B cell (primary cell): ENCODE measurements around the gene SALL1. TPM values are rescaled to one million over a fixed set of nuclear protein-coding genes. Genes with fewer than 3 reads are reported as not detected.

ENCODE experiments used
- ATAC-seq: fragments of 200-7000 bp; cut with Tn5 transposase; one replicate; pipeline ENCODE4 v1.10.0; 2021; ENCODE audit warnings: low read depth, mild to moderate bottlenecking, moderate number of reproducible peaks, moderate library complexity
- CTCF ChIA-PET: fragments of 350-600 bp; sonication (Branson Sonifier 250); formaldehyde crosslinking; loops from one replicate; lab custom pipeline; 2021; ENCODE audit warnings: antibody characterized with exemption, inconsistent platforms; lab: Charles Lee
- POLR2A ChIA-PET: fragments of 350-600 bp; sonication (Branson Sonifier 250); formaldehyde crosslinking; loops from one replicate; lab custom pipeline; 2021; ENCODE audit warnings: antibody characterized with exemption; lab: Charles Lee
- DNase-seq: peaks from one replicate; pipeline ENCODE4 v3.0.0; 2013
- H2AFZ ChIP-seq: 2 replicates; pipeline ENCODE4 v1.6.1; 2012; ENCODE audit warnings: mild to moderate bottlenecking, low read depth, low read length; ENCODE audit not compliant: insufficient read depth, poor library complexity, severe bottlenecking
- H3K27ac ChIP-seq, 2 donors: 1 replicate in 1 of 2; 2 replicates in 1 of 2; pipeline ENCODE4 v1.5.1; 2012 to 2013; ENCODE audit warnings: low read length in 2 of 2, mild to moderate bottlenecking in 2 of 2, moderate library complexity in 1 of 2
- H3K27me3 ChIP-seq, 4 experiments: fragments of 200-600 bp in 1 of 4; sonication (generic) in 1 of 4; replicated peaks in 1 of 4; 1 replicate in 2 of 4; 2 replicates in 2 of 4; pipeline versions ENCODE4 v1.6.1 to v1.7.0; 2013 to 2016; ENCODE audit warnings: low read length in 3 of 4, mild to moderate bottlenecking in 2 of 4, mixed read lengths in 1 of 4, moderate library complexity in 1 of 4; ENCODE audit not compliant: insufficient read depth in 4 of 4, control insufficient read depth in 3 of 4; ENCODE audit errors: control extremely low read depth in 1 of 4
- H3K36me3 ChIP-seq, 2 experiments: replicated peaks in 1 of 2; 1 replicate in 1 of 2; 2 replicates in 1 of 2; pipeline versions ENCODE4 v1.6.1 to v1.7.1; 2013; ENCODE audit warnings: low read length in 1 of 2; ENCODE audit not compliant: insufficient read depth in 2 of 2, control insufficient read depth in 1 of 2; ENCODE audit errors: control extremely low read depth in 1 of 2, extremely low read depth in 1 of 2
- H3K4me1 ChIP-seq, 2 donors: fragments of 200-600 bp in 1 of 2; sonication (generic) in 1 of 2; 1 replicate in 1 of 2; 2 replicates in 1 of 2; pipeline versions ENCODE4 v1.5.1 to v1.6.1; 2013 to 2017; ENCODE audit warnings: low read length in 2 of 2; ENCODE audit not compliant: control insufficient read depth in 2 of 2, insufficient read depth in 2 of 2
- H3K4me2 ChIP-seq: replicated peaks from 2 replicates; pipeline ENCODE3; 2012; ENCODE audit warnings: mild to moderate bottlenecking, low read depth, low read length; ENCODE audit not compliant: poor library complexity, severe bottlenecking
- H3K4me3 ChIP-seq, 5 experiments: fragments of 200-600 bp in 1 of 5; sonication (generic) in 1 of 5; 1 replicate in 3 of 5; 2 replicates in 2 of 5; pipeline versions ENCODE4 v1.5.1 to v1.7.0; 2011 to 2016; ENCODE audit warnings: low read length in 4 of 5, mild to moderate bottlenecking in 4 of 5, low read depth in 2 of 5, control low read depth in 1 of 5, moderate library complexity in 1 of 5; ENCODE audit not compliant: insufficient read depth in 1 of 5; ENCODE audit errors: control extremely low read depth in 1 of 5, extremely low read depth in 1 of 5
- H3K79me2 ChIP-seq: fragments of 200-600 bp; sonication (generic); one replicate; pipeline ENCODE4 v1.6.0; 2016; ENCODE audit warnings: low read length; ENCODE audit not compliant: control insufficient read depth, insufficient read depth
- H3K9ac ChIP-seq: fragments of 200-600 bp; sonication (generic); 2 replicates; pipeline ENCODE4 v1.6.1; 2017; ENCODE audit warnings: mild to moderate bottlenecking, low read length, moderate library complexity
- H3K9me3 ChIP-seq, 3 donors: one replicate each; pipeline versions ENCODE4 v1.6.1 to v1.7.1; 2013; ENCODE audit warnings: low read length in 2 of 3; ENCODE audit not compliant: control insufficient read depth in 2 of 3, insufficient read depth in 1 of 3; ENCODE audit errors: control extremely low read depth in 1 of 3
- H4K20me1 ChIP-seq: 2 replicates; pipeline ENCODE4 v1.6.0; 2012; ENCODE audit warnings: mild to moderate bottlenecking, low read length; ENCODE audit not compliant: insufficient read depth, control insufficient read depth, poor library complexity, severe bottlenecking
- H3K27ac Mint-ChIP-seq: one replicate; pipeline ENCODE4 v1.8.0; 2021; ENCODE audit warnings: mixed read lengths
- H3K27me3 Mint-ChIP-seq: one replicate; pipeline ENCODE4 v1.8.0; 2021; ENCODE audit warnings: mixed read lengths
- H3K4me1 Mint-ChIP-seq: one replicate; pipeline ENCODE4 v1.8.0; 2021; ENCODE audit warnings: mixed read lengths
- H3K4me3 Mint-ChIP-seq: one replicate; pipeline ENCODE4 v1.8.0; 2021; ENCODE audit warnings: mixed read lengths
- H3K9me3 Mint-ChIP-seq: one replicate; pipeline ENCODE4 v1.8.0; 2022; ENCODE audit warnings: mixed read lengths; ENCODE audit not compliant: insufficient read depth
- CTCF ChIP-seq: fragments of 200-600 bp; IDR thresholded peaks from one replicate; pipeline ENCODE4 v1.8.0; 2022; ENCODE audit warnings: antibody characterized with exemption, mild to moderate bottlenecking
- EZH2 ChIP-seq: IDR thresholded peaks from 2 replicates; pipeline ENCODE4 v1.6.1; 2012; ENCODE audit warnings: borderline replicate concordance, low read depth, mild to moderate bottlenecking, moderate library complexity, low read length; ENCODE audit not compliant: insufficient read depth, poor library complexity, severe bottlenecking
- WGBS: methylation state at CpG from one replicate; pipeline ENCODE4 v1.1.5; 2013; ENCODE audit warnings: missing lambda C conversion rate; ENCODE audit not compliant: insufficient coverage; 5-methylcytosine and 5-hydroxymethylcytosine counted together
- intact Hi-C: fragments of 100-400 bp; cut with micrococcal nuclease; formaldehyde crosslinking; loops from one replicate; pipeline ENCODE4 v1.10.0; 2022
- polyA plus RNA-seq: library from polyadenylated mRNA; depleted of rRNA; stranded (reverse); fragments of >200 nt; gene quantifications from 2 replicates; pipeline ENCODE4 v1.2.3, GENCODE V29; 2012
- total RNA-seq, 2 donors: library from RNA; stranded (reverse); fragments of 120-200 nt in 1 of 2; gene quantifications; 1 replicate in 1 of 2; 2 replicates in 1 of 2; pipeline versions ENCODE4 v1.2.3 to v1.2.4, GENCODE V29; 2013 to 2022

SALL1 gene
- total and polyA plus RNA-seq, 2 donors (not counting 1 experiment from before 2014, with no cell fraction given), result not detected

- no peak overlapping the region for H3K4me3 ChIP-seq
- POLR2A ChIA-PET, result no interaction called here
- H2AFZ ChIP-seq, result no peak overlapping the region
- DNase-seq (no peak), ATAC-seq (no peak)
- Mint-ChIP-seq H3K27ac (no peak overlapping the region), H3K9me3 (no peaks in the 10 kb centered on the region), H3K4me3 (no peak overlapping the region), H3K4me1 (no peaks in the 10 kb centered on the region), H3K27me3 (peaks cover 10% of the 10 kb centered on the region)
- no peaks in the 10 kb centered on the region for H3K9me3 ChIP-seq
- WGBS, result 91% methylated on average over 3 of the region's 3 CpGs
- H3K4me1 ChIP-seq, result no peaks in the 10 kb centered on the region
- no peaks in the 10 kb centered on the region for H3K79me2 ChIP-seq
- CTCF ChIA-PET, result no interaction called here
- TF ChIP-seq CTCF (no peak), EZH2 (no peak)
- no peaks in the 10 kb centered on the region for H3K27me3 ChIP-seq
- H3K36me3 ChIP-seq, result no peaks in the 10 kb centered on the region
- H4K20me1 ChIP-seq, result no peaks in the 10 kb centered on the region
- H3K9ac ChIP-seq, result no peak overlapping the region
- H3K27ac ChIP-seq, result no peak overlapping the region
- intact Hi-C loops, result no loop called here
- H3K4me2 ChIP-seq, result no peak overlapping the region
Observed at GRCh38 chr16:51124896-51125295, 26.2 kb downstream of the SALL1 start.

DNA sequence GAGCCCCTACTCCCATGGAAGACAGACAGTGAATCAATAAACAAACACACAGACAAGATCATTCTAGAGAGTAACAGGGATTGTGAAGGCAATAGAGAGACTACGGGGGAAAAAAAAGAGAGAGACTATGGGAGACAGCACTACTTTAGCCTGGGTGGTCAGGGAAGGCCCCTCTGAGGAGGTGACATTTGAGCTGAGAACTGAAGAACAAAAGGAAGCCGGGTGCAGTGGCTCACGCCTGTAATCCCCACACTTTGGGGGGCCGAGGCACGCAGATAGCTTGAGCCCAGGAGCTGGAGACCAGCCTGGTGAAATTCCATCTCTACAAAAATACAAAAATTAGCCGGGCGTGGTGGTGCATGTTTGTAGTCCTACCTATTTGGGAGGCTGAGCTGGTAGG, 29.2 kb downstream of the SALL1 start:
- 40% methylated on average over 1 of the region's 7 CpGs for WGBS
- no peak for ATAC-seq
- ChIA-PET POLR2A (no interaction called here), CTCF (no interaction called here)
- H3K4me2 ChIP-seq, result no peak overlapping the region
- no peak overlapping the region for H3K4me3 Mint-ChIP-seq
- no peaks in the 10 kb centered on the region for H3K9me3 Mint-ChIP-seq
- H3K27ac ChIP-seq, result no peak overlapping the region
- peaks cover 17% of the 10 kb centered on the region for H3K27me3 Mint-ChIP-seq
- no peaks in the 10 kb centered on the region for H3K4me1 ChIP-seq
- intact Hi-C loops, result no loop called here
- DNase-seq, result no peak
- H3K27ac Mint-ChIP-seq, result no peak overlapping the region
- no peaks in the 10 kb centered on the region for H3K4me1 Mint-ChIP-seq
- H3K27me3 ChIP-seq, result no peaks in the 10 kb centered on the region
- no peaks in the 10 kb centered on the region for H4K20me1 ChIP-seq
- no peaks in the 10 kb centered on the region for H3K79me2 ChIP-seq
- no peak overlapping the region for H2AFZ ChIP-seq
- TF ChIP-seq CTCF (no peak), EZH2 (no peak)
- no peaks in the 10 kb centered on the region for H3K9me3 ChIP-seq
- no peak overlapping the region for H3K9ac ChIP-seq
- no peak overlapping the region for H3K4me3 ChIP-seq
- no peaks in the 10 kb centered on the region for H3K36me3 ChIP-seq
